Measurements from ENCODE around the gene RSAD1.

DNA sequence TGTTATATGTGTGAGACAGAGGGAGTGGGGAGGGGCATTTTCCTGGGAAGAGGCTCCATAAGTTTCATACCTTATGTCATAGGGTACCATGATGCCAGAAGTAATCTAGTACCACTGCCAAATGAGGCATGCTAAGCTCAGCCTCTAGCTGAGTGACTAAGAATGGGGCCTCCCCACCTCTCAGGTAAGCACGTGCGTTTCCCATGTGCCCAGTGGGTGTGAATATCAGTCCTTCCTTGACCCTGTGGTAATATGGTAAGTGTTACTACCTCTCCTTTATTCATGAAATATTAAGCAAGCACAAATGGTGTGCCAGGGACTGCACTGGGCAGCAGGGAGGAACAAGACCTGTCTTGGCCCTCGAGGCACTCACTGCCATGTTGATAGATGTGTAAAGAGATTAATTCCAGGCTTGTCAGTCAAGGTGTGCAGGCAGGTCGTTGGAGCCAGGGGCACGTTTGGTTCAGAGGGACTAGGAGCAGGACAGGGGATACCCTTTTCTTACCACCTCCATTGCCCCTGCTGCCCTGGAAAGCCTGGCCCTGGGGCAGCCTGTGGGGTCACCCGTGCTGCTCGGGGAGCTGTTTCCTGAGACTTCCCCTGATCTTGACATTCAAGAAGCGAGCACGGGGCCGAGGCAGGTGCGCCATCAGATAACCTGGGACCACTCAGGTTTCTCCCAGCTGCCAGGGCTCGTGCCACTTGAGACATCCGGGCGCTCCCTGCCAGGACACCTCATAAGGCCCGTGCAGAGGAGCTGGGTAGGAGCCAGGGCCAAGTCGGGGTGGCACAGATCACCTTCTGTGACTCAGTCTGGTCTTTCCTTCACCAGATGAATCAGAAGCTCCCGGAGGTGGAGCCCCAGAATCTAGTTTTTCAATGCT lies 8.8 kb downstream of the RSAD1 start:
- TF ChIP-seq, protein P1, sequence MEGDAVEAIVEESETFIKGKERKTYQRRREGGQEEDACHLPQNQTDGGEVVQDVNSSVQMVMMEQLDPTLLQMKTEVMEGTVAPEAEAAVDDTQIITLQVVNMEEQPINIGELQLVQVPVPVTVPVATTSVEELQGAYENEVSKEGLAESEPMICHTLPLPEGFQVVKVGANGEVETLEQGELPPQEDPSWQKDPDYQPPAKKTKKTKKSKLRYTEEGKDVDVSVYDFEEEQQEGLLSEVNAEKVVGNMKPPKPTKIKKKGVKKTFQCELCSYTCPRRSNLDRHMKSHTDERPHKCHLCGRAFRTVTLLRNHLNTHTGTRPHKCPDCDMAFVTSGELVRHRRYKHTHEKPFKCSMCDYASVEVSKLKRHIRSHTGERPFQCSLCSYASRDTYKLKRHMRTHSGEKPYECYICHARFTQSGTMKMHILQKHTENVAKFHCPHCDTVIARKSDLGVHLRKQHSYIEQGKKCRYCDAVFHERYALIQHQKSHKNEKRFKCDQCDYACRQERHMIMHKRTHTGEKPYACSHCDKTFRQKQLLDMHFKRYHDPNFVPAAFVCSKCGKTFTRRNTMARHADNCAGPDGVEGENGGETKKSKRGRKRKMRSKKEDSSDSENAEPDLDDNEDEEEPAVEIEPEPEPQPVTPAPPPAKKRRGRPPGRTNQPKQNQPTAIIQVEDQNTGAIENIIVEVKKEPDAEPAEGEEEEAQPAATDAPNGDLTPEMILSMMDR (IDR thresholded peaks at IDR 0.05) = no peak
- TF ChIP-seq POLR2A (IDR thresholded peaks at IDR 0.05) (no peak), POLR2AphosphoS5 (IDR thresholded peaks at IDR 0.05) (no peak)
